ENCODE measurements around the gene SLC29A1.

DNA sequence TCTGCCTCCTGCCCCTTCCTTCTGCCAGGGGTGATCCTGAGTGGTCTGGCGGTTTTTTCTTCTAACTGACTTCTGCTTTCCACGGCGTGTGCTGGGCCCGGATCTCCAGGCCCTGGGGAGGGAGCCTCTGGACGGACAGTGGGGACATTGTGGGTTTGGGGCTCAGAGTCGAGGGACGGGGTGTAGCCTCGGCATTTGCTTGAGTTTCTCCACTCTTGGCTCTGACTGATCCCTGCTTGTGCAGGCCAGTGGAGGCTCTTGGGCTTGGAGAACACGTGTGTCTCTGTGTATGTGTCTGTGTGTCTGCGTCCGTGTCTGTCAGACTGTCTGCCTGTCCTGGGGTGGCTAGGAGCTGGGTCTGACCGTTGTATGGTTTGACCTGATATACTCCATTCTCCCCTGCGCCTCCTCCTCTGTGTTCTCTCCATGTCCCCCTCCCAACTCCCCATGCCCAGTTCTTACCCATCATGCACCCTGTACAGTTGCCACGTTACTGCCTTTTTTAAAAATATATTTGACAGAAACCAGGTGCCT, 10.2 kb downstream of the SLC29A1 start:
- TF ChIP-seq, protein P1, sequence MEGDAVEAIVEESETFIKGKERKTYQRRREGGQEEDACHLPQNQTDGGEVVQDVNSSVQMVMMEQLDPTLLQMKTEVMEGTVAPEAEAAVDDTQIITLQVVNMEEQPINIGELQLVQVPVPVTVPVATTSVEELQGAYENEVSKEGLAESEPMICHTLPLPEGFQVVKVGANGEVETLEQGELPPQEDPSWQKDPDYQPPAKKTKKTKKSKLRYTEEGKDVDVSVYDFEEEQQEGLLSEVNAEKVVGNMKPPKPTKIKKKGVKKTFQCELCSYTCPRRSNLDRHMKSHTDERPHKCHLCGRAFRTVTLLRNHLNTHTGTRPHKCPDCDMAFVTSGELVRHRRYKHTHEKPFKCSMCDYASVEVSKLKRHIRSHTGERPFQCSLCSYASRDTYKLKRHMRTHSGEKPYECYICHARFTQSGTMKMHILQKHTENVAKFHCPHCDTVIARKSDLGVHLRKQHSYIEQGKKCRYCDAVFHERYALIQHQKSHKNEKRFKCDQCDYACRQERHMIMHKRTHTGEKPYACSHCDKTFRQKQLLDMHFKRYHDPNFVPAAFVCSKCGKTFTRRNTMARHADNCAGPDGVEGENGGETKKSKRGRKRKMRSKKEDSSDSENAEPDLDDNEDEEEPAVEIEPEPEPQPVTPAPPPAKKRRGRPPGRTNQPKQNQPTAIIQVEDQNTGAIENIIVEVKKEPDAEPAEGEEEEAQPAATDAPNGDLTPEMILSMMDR (IDR thresholded peaks at IDR 0.05; ENCODE audit: control extremely low read depth in 1 of 3, insufficient read depth in 1 of 3, low read depth in 1 of 3, low read length in 3 of 3) = no peak
- TF ChIP-seq RFX5 (IDR thresholded peaks at IDR 0.05; ENCODE audit: borderline replicate concordance, low read depth, low read length) = no peak
